ENCODE results near the gene MS4A18. TPM values are rescaled to one million over a fixed set of nuclear protein-coding genes. Genes with fewer than 3 reads are reported as not detected.

Gene MS4A18
- total and polyA plus RNA-seq, 12 donors: not detected

- TF ChIP-seq POLR2A (IDR thresholded peaks at IDR 0.05) (no peak), CTCF (IDR thresholded peaks at IDR 0.05) (no peak)
- H3K9me3 ChIP-seq (replicated peaks in 1 of 3): no peaks in the 10 kb centered on the region
- H3K4me3 ChIP-seq: no peak overlapping the region
- intact Hi-C loops (cut with DNase I): no loop called here
- no peaks in the 10 kb centered on the region for H3K36me3 ChIP-seq (replicated peaks in 1 of 2)
- H3K27ac ChIP-seq: no peak overlapping the region
- DNase-seq: no peak
- H3K4me1 ChIP-seq (replicated peaks in 1 of 2): no peaks in the 10 kb centered on the region
- 89 to 96% (median 92%) methylated on average over 3 of the region's 3 CpGs for WGBS, 4 donors
- H3K27me3 ChIP-seq: no peaks in the 10 kb centered on the region
Measured at GRCh38 chr11:60790726-60791125, 66.2 kb downstream of the MS4A18 start.

- Histone ChIP-seq H3K27ac (no peak overlapping the region), H3K36me3 (replicated peaks in 1 of 2) (no peaks in the 10 kb centered on the region), H3K4me3 (no peak overlapping the region), H3K9me3 (replicated peaks in 1 of 3) (no peaks in the 10 kb centered on the region), H3K4me1 (replicated peaks in 1 of 2) (no peaks in the 10 kb centered on the region), H3K27me3 (no peaks in the 10 kb centered on the region)
- WGBS, 4 donors: 87 to 95% (median 90%) methylated on average over 4 of the region's 4 CpGs
- DNase-seq: no peak
- intact Hi-C loops (cut with DNase I): no loop called here
- TF ChIP-seq CTCF (IDR thresholded peaks at IDR 0.05): no peak
- TF ChIP-seq POLR2A (IDR thresholded peaks at IDR 0.05): no peak
Measured at GRCh38 chr11:60791153-60791933, 66.8 kb downstream of the MS4A18 start.

GRCh38 chr11:60792521-60792920, 68.0 kb downstream of the MS4A18 start:
- Histone ChIP-seq H3K36me3 (replicated peaks in 1 of 2) (no peaks in the 10 kb centered on the region), H3K9me3 (replicated peaks in 1 of 3) (no peaks in the 10 kb centered on the region), H3K4me1 (replicated peaks in 1 of 2) (no peaks in the 10 kb centered on the region), H3K4me3 (no peak overlapping the region), H3K27me3 (peaks cover 6% of the 10 kb centered on the region), H3K27ac (no peak overlapping the region)
- 68 to 80% (median 77%) methylated on average over 3 of the region's 3 CpGs for WGBS, 4 donors
- TF ChIP-seq POLR2A (IDR thresholded peaks at IDR 0.05): no peak
- no peak for TF ChIP-seq CTCF (IDR thresholded peaks at IDR 0.05)
- intact Hi-C loops (cut with DNase I): no loop called here
- DNase-seq: no peak

Other genes starting within 250 kb of the MS4A18 start
- not detected for gene MS4A12, start 231.9 kb upstream of the MS4A18 start, total RNA-seq
- not detected for gene MS4A12, start 231.9 kb upstream of the MS4A18 start, polyA plus RNA-seq
- not detected for gene MS4A13, start 209.3 kb upstream of the MS4A18 start, total RNA-seq
- not detected for gene MS4A13, start 209.3 kb upstream of the MS4A18 start, polyA plus RNA-seq
- gene MS4A8, start 25.1 kb upstream of the MS4A18 start, total RNA-seq: under 1 TPM in 2 of 9 donors, not detected in 7; 0.46 to 0.67 TPM
- 1 to 10 TPM in 2 of 3 donors, under 1 TPM in 1; 0.27 to 2.0 (median 1.5) TPM for gene MS4A8, start 25.1 kb upstream of the MS4A18 start, polyA plus RNA-seq
- under 1 TPM in 2 of 9 donors, not detected in 7; 0.25 to 0.28 TPM for gene MS4A15, start 32.1 kb downstream of the MS4A18 start, total RNA-seq
- under 1 TPM in 2 of 3 donors, not detected in 1; 0.07 to 0.22 TPM for gene MS4A15, start 32.1 kb downstream of the MS4A18 start, polyA plus RNA-seq
- gene MS4A10, start 60.6 kb downstream of the MS4A18 start, total RNA-seq: not detected
- gene MS4A10, start 60.6 kb downstream of the MS4A18 start, polyA plus RNA-seq: not detected
- gene CCDC86, start 117.4 kb downstream of the MS4A18 start, total RNA-seq: 10 to 100 TPM; 25.1 to 52.4 (median 30.2) TPM
- gene CCDC86, start 117.4 kb downstream of the MS4A18 start, polyA plus RNA-seq: 10 to 100 TPM; 14.7 to 50.9 (median 22.6) TPM
- gene PTGDR2, start 131.2 kb downstream of the MS4A18 start, total RNA-seq: under 1 TPM in 3 of 9 donors, not detected in 6; 0.18 to 0.61 (median 0.27) TPM
- gene PTGDR2, start 131.2 kb downstream of the MS4A18 start, polyA plus RNA-seq: under 1 TPM in 2 of 3 donors, not detected in 1; 0.17 to 0.24 TPM
- gene ZP1, start 142.8 kb downstream of the MS4A18 start, total RNA-seq: 1 to 10 TPM in 3 of 9 donors, under 1 TPM in 4, not detected in 2; 0.25 to 6.3 (median 0.83) TPM
- gene ZP1, start 142.8 kb downstream of the MS4A18 start, polyA plus RNA-seq: 1 to 10 TPM in 1 of 3 donors, under 1 TPM in 2; 0.24 to 1.4 (median 0.48) TPM
- gene PRPF19, start 181.9 kb downstream of the MS4A18 start, total RNA-seq: 100 to 1,000 TPM in 3 of 9 donors, 10 to 100 TPM in 6; 45.5 to 129 (median 97.1) TPM
- gene PRPF19, start 181.9 kb downstream of the MS4A18 start, polyA plus RNA-seq: 100 to 1,000 TPM; 101 to 107 (median 103) TPM
- 100 to 1,000 TPM in 3 of 9 donors, 10 to 100 TPM in 6; 29.3 to 115 (median 86.7) TPM for gene TMEM109, start 189.4 kb downstream of the MS4A18 start, total RNA-seq
- 10 to 100 TPM; 38.0 to 66.3 (median 65.0) TPM for gene TMEM109, start 189.4 kb downstream of the MS4A18 start, polyA plus RNA-seq
- 10 to 100 TPM; 14.4 to 66.1 (median 39.6) TPM for gene TMEM132A, start 199.7 kb downstream of the MS4A18 start, total RNA-seq
- 10 to 100 TPM in 2 of 3 donors, 1 to 10 TPM in 1; 3.4 to 48.9 (median 37.9) TPM for gene TMEM132A, start 199.7 kb downstream of the MS4A18 start, polyA plus RNA-seq
- 10 to 100 TPM in 8 of 9 donors, 1 to 10 TPM in 1; 6.7 to 34.9 (median 28.9) TPM for gene SLC15A3, start 227.5 kb downstream of the MS4A18 start, total RNA-seq
- 10 to 100 TPM; 15.8 to 57.7 (median 37.2) TPM for gene SLC15A3, start 227.5 kb downstream of the MS4A18 start, polyA plus RNA-seq
- 1 to 10 TPM in 7 of 9 donors, under 1 TPM in 2; 0.22 to 8.4 (median 2.2) TPM for gene CD6, start 247.0 kb downstream of the MS4A18 start, total RNA-seq
- gene CD6, start 247.0 kb downstream of the MS4A18 start, polyA plus RNA-seq: 1 to 10 TPM in 1 of 3 donors, under 1 TPM in 2; 0.37 to 3.0 (median 0.67) TPM

Data from adrenal gland (tissue), 12 donors.